Activated T-helper 1 cell treated with anti-CD3 and anti-CD28 coated beads, Interleukin-12 subunit alpha, Interleukin-12 subunit beta, Interleukin-2, Interleukin-4 antibody, amounts not matched to agents 30 ng/mL and 10 ng/mL and 1 ng/mL, durations not matched to agents 14 hours and 24 hours and 36 hours (primary cell): ENCODE measurements around the gene CTNNA2. TPM values are rescaled to one million over a fixed set of nuclear protein-coding genes. Genes with fewer than 3 reads are reported as not detected.

ENCODE experiments used
- DNase-seq: peaks from one replicate; pipeline ENCODE4 v3.0.0; 2021; ENCODE audit warnings: low spot score
- H3K27ac Mint-ChIP-seq: one replicate; pipeline ENCODE4 v1.8.0; 2021; ENCODE audit warnings: mild to moderate bottlenecking, mixed read lengths
- H3K27me3 Mint-ChIP-seq: one replicate; pipeline ENCODE4 v1.8.0; 2022; ENCODE audit warnings: mild to moderate bottlenecking, moderate library complexity, mixed read lengths; ENCODE audit not compliant: insufficient read depth
- H3K36me3 Mint-ChIP-seq: one replicate; pipeline ENCODE4 v1.8.0; 2021; ENCODE audit warnings: low read depth, mixed read lengths
- H3K4me1 Mint-ChIP-seq: one replicate; pipeline ENCODE4 v1.8.0; 2021; ENCODE audit warnings: low read depth, mixed read lengths
- H3K4me3 Mint-ChIP-seq: one replicate; pipeline ENCODE4 v1.8.0; 2021; ENCODE audit warnings: mild to moderate bottlenecking, moderate library complexity, mixed read lengths
- H3K9me3 Mint-ChIP-seq: one replicate; pipeline ENCODE4 v1.8.0; 2021; ENCODE audit warnings: mixed read lengths
- intact Hi-C: fragments of 100-400 bp; cut with micrococcal nuclease; formaldehyde crosslinking; loops from one replicate; pipeline ENCODE4 v1.15.1; 2024
- total RNA-seq: library from RNA; stranded (reverse); gene quantifications from 2 replicates; pipeline ENCODE4 v1.2.3, GENCODE V29; 2022

Gene CTNNA2
- total RNA-seq, 1 donor from 2014 or later: not detected

DNA sequence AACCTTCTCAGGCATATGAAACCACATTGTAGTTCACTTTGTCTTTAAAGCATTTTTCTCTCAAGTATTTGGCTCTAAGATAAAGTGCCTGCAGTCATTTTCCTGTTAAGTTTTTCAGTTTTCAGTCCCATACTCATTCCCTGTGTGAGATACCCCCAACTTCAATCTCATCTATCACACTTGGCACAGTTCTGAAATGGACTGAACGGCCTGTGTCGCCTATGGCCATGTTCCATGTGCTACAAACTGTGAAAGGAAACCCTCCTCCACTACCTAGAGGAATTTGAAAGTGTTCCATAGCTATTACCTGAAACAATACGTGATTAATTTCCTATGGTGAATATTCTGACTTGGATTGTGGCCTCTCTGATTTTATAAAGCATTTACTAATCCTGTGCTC lies 319.1 kb downstream of the CTNNA2 start:
- intact Hi-C loops: no loop called here
- Mint-ChIP-seq H3K4me1 (no peaks in the 10 kb centered on the region), H3K27me3 (no peaks in the 10 kb centered on the region), H3K27ac (no peak overlapping the region), H3K9me3 (no peaks in the 10 kb centered on the region), H3K4me3 (no peak overlapping the region), H3K36me3 (no peaks in the 10 kb centered on the region)
- DNase-seq: no peak

DNA sequence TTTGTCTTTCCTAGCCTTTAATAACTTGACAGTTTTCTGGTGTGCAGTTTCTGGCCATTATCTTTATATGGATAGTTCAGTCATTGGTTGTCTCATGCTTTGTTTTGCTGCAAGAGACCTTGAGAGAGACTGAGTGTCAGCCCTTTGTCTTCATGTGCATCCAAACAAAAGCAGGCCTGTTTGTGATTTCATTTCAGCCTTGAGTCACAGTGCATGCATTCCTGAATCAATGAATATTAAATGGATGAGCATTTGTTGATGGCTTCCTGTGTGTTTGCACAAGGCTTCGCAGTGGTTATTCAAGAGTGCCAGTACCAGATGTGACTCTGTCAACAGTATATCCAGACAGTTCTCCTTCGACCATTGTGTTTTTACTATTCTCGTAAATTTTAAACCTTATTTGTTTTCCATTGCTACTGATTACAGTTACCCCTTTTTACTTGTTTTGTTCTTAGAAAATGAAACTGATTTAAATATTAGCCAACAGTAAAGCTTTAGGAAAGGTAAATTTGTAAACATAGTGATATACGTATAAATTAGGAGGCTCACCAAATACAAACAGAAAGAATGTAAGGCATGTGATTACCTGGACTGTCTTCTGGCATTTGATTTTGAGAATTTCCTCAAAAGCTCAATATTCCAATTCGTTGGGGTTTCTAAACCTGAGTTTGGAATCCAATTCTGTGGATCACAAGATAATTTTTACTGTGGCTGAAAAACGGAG lies 319.8 kb downstream of the CTNNA2 start:
- intact Hi-C loops: no loop called here
- H3K9me3 Mint-ChIP-seq: no peaks in the 10 kb centered on the region
- H3K36me3 Mint-ChIP-seq: no peaks in the 10 kb centered on the region
- DNase-seq: no peak
- no peak overlapping the region for H3K27ac Mint-ChIP-seq
- no peaks in the 10 kb centered on the region for H3K4me1 Mint-ChIP-seq
- H3K4me3 Mint-ChIP-seq: no peak overlapping the region
- H3K27me3 Mint-ChIP-seq: no peaks in the 10 kb centered on the region

DNA sequence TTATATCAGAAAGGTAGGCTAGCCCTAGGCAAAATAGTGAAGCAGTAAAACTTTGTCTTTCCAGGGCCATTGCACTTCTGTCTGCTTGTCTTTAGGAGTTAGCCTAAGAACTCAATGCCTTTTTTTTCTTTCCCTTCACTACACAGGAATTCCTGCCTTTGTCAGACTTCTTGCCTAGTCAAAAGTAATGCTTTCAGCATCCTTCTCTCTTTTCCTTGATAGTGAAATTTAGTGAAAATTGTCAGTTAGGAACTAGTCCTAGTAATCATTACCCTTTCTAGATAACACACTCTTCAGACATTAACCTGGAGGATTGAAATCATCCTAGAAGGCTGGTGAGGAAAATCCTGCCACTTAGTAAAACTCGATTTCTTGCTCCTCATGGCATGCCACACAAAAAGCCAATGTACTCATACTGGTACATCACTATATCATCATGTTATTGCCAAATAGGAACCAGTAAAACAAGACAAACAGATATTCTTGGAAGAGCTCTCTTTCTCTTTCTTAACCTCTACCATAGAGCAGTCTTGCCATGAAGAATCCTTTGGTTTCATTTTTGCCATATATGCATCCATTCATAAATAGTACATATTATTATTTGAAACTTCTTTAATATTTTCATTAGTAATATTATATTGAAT lies 320.5 kb downstream of the CTNNA2 start:
- intact Hi-C loops: no loop called here
- Mint-ChIP-seq H3K9me3 (no peaks in the 10 kb centered on the region), H3K36me3 (no peaks in the 10 kb centered on the region), H3K4me3 (no peak overlapping the region), H3K27me3 (no peaks in the 10 kb centered on the region), H3K4me1 (no peaks in the 10 kb centered on the region), H3K27ac (no peak overlapping the region)
- no peak for DNase-seq

DNA sequence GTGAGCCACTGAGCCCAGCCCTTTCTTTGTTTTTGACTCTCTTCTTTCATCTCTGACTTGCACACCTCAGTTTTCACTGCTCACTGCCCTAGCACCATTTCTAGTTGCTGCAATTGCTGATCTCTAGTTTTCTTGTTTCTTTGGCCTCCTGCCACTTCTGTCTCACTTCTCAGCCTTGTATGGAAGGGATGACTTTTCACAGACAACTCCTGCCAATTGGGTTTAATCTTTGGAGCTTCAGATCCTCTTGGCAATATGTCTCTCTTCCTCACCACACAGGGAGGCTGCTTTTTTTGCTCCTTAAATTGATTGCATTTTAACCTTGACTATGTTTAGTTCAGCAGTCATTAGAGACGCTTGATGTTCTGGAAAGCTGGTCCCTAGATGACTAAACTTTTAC lies 323.1 kb downstream of the CTNNA2 start:
- Mint-ChIP-seq H3K4me3 (no peak overlapping the region), H3K9me3 (no peaks in the 10 kb centered on the region), H3K27me3 (no peaks in the 10 kb centered on the region), H3K27ac (no peak overlapping the region), H3K4me1 (no peaks in the 10 kb centered on the region), H3K36me3 (no peaks in the 10 kb centered on the region)
- DNase-seq: no peak
- intact Hi-C loops: no loop called here

- H3K27me3 Mint-ChIP-seq: no peaks in the 10 kb centered on the region
- no peak for DNase-seq
- H3K4me3 Mint-ChIP-seq: no peak overlapping the region
- intact Hi-C loops: no loop called here
- H3K4me1 Mint-ChIP-seq: no peaks in the 10 kb centered on the region
- H3K9me3 Mint-ChIP-seq: no peaks in the 10 kb centered on the region
- H3K27ac Mint-ChIP-seq: no peak overlapping the region
- no peaks in the 10 kb centered on the region for H3K36me3 Mint-ChIP-seq
Measured at GRCh38 chr2:79844011-79844410, 331.2 kb downstream of the CTNNA2 start.

DNA sequence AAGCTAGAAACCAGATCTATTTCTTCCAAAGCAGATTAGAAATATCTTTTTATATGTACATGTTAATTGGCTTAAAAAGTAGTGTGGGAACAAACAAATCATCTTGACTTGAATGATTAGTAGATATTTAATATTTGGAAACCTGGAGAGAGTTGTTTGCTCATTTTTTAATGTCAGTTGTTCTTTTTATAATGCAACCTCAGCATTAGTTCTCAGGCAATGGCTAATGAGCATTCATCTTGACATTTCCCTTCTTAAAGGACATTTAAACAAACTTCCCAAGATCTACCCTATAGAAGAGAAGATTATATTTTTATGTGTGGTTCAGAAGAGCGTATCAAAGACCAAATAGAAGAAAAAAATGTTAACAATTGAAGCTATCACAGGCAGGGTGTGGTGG lies 334.0 kb downstream of the CTNNA2 start:
- H3K4me1 Mint-ChIP-seq: no peaks in the 10 kb centered on the region
- H3K36me3 Mint-ChIP-seq: no peaks in the 10 kb centered on the region
- DNase-seq: no peak
- no peak overlapping the region for H3K27ac Mint-ChIP-seq
- intact Hi-C loops: no loop called here
- no peaks in the 10 kb centered on the region for H3K9me3 Mint-ChIP-seq
- H3K4me3 Mint-ChIP-seq: no peak overlapping the region
- no peaks in the 10 kb centered on the region for H3K27me3 Mint-ChIP-seq

DNA sequence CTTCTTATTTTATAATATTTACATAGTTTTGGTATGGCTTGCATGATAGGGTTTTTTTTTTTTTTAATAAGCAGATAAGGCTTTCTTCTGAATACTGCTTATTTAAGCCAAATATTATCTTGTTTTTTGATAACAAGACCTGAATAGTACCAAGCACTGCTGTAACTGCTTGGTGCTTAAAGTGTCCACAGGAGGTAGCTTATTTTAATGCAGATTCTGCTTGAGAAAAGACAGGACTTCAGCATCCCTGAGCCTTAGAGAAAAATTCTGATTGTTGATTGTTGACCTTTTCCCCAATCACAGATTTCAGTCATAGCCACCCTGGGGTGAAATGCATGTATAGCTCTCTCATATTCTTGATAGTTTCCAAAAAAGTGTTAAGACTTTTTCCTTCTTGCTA lies 336.4 kb downstream of the CTNNA2 start:
- H3K4me3 Mint-ChIP-seq: no peak overlapping the region
- intact Hi-C loops: no loop called here
- H3K27me3 Mint-ChIP-seq: no peaks in the 10 kb centered on the region
- H3K9me3 Mint-ChIP-seq: no peaks in the 10 kb centered on the region
- no peaks in the 10 kb centered on the region for H3K36me3 Mint-ChIP-seq
- no peak overlapping the region for H3K27ac Mint-ChIP-seq
- H3K4me1 Mint-ChIP-seq: no peaks in the 10 kb centered on the region
- no peak for DNase-seq

DNA sequence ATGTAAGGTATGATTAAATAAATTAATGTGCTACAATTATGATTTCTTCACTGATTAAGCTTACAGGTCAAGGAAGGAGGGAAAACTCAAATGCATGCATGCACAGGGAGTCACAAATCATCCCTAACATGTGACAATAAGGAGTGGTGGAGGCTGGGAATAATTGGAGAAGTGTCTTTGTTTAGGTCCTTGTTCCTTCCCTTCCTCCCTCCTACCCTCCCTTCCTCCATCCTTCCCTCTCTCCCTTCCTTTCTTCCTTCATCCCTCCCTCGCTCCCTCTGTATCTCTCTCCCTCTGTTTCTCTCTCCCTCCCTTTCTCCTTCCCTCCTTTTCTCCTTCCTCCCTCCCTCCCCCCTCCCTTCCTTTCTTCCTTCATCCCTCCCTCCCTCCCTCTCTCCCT lies 337.1 kb downstream of the CTNNA2 start:
- Mint-ChIP-seq H3K27me3 (no peaks in the 10 kb centered on the region), H3K4me1 (no peaks in the 10 kb centered on the region), H3K27ac (no peak overlapping the region), H3K4me3 (no peak overlapping the region), H3K9me3 (no peaks in the 10 kb centered on the region), H3K36me3 (no peaks in the 10 kb centered on the region)
- intact Hi-C loops: no loop called here
- no peak for DNase-seq

DNA sequence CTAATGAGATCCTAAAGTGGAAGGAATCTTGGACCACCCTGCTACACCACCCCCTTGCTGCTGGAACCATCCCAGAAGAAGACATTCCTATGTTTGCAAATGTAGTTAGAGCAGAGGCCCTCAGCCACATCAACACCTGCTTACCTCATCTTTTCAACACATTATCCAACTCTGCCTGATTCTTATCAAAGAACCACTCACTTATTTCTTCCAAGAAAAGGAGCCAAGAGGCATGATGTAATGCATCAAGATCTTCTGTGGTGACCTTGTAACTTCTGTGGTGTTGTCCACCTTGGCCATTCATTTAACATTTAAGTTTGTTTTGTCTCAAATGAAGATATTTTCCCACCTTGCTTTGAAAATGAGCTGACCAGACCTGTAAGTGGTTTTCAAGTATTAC lies 338.1 kb downstream of the CTNNA2 start:
- no peaks in the 10 kb centered on the region for H3K27me3 Mint-ChIP-seq
- no peaks in the 10 kb centered on the region for H3K4me1 Mint-ChIP-seq

DNA sequence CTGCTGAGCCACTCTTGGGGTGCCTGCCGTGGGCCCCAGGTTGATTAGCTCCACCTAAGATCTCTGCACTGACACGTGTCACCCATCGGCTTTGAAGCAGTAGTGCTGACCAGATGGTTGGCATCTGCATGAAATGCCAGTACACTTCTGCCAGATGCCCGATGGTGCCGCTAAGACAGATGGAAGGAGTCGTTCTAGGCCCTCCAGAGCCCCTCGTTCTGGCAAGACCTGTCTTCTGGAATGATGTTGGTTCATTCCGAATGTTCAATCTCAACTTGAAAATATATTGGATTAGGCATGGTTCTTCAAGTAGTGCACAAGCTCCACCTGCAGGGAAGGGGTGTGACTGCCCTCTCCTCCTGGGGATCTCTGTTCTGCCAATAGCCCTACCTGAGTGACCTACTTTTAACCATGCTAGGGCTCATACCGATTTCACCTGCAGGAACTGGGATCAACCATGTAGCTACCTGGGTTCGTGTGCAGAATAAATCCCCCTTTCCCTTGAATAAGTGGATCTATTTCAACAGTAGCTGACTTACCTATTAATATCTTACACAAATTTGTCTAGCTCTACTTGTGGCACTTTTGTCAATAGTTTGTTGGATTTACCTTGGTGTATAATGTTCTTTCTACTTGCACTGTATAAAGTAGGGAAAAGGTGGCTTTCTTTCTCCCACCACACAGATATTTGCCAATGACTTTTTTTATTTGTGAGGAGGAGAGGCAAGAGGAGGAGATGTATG lies 342.6 kb downstream of the CTNNA2 start:
- Mint-ChIP-seq H3K4me1 (no peaks in the 10 kb centered on the region), H3K36me3 (no peaks in the 10 kb centered on the region), H3K27me3 (no peaks in the 10 kb centered on the region), H3K27ac (no peak overlapping the region), H3K4me3 (no peak overlapping the region), H3K9me3 (no peaks in the 10 kb centered on the region)
- intact Hi-C loops: no loop called here
- no peak for DNase-seq

More for the DNA sequence above, 338.1 kb downstream of the CTNNA2 start:
- Mint-ChIP-seq H3K36me3 (no peaks in the 10 kb centered on the region), H3K9me3 (no peaks in the 10 kb centered on the region), H3K27ac (no peak overlapping the region), H3K4me3 (no peak overlapping the region)
- intact Hi-C loops: no loop called here
- no peak for DNase-seq

GRCh38 chr2:79857888-79858287 lies 345.0 kb downstream of the CTNNA2 start:
- Mint-ChIP-seq H3K9me3 (no peaks in the 10 kb centered on the region), H3K27ac (no peak overlapping the region), H3K27me3 (no peaks in the 10 kb centered on the region), H3K4me1 (no peaks in the 10 kb centered on the region), H3K4me3 (no peak overlapping the region), H3K36me3 (no peaks in the 10 kb centered on the region)
- no peak for DNase-seq
- intact Hi-C loops: no loop called here

GRCh38 chr2:79860228-79861058 lies 347.6 kb downstream of the CTNNA2 start:
- Mint-ChIP-seq H3K9me3 (no peaks in the 10 kb centered on the region), H3K27ac (no peak overlapping the region), H3K4me3 (no peak overlapping the region), H3K4me1 (no peaks in the 10 kb centered on the region), H3K36me3 (no peaks in the 10 kb centered on the region), H3K27me3 (no peaks in the 10 kb centered on the region)
- DNase-seq: no peak
- intact Hi-C loops: no loop called here

- H3K27ac Mint-ChIP-seq: no peak overlapping the region
- intact Hi-C loops: no loop called here
- no peaks in the 10 kb centered on the region for H3K27me3 Mint-ChIP-seq
- H3K4me1 Mint-ChIP-seq: no peaks in the 10 kb centered on the region
- DNase-seq: no peak
- no peak overlapping the region for H3K4me3 Mint-ChIP-seq
- H3K36me3 Mint-ChIP-seq: no peaks in the 10 kb centered on the region
- no peaks in the 10 kb centered on the region for H3K9me3 Mint-ChIP-seq
Measured at GRCh38 chr2:79861059-79861374, 348.2 kb downstream of the CTNNA2 start.
